AG04450 (cell line): Measurements from ENCODE around the gene CD79A. TPM values are rescaled to one million over a fixed set of nuclear protein-coding genes. Genes with fewer than 3 reads are reported as not detected.

ENCODE experiments used
- CTCF ChIA-PET: fragments of 300-600, 350-600 bp; formaldehyde crosslinking; extraction: SDS; loops from one replicate; lab custom pipeline; 2022; ENCODE audit warnings: antibody characterized with exemption, inconsistent platforms; lab: Charles Lee
- POLR2A ChIA-PET: fragments of 350-600 bp; formaldehyde crosslinking; extraction: SDS; loops from one replicate; lab custom pipeline; 2021; ENCODE audit warnings: antibody characterized with exemption, inconsistent platforms; lab: Yijun Ruan, JAX
- DNase-seq: peaks from one replicate; pipeline ENCODE4 v3.0.0-alpha.2; 2011; ENCODE audit warnings: low read depth, low spot score
- H3K27ac ChIP-seq: one replicate; pipeline ENCODE4 v1.5.1; 2012; ENCODE audit warnings: low read depth, low read length, control low read depth
- H3K27me3 ChIP-seq: one replicate; pipeline ENCODE4 v1.6.0; 2012; ENCODE audit warnings: low read length; ENCODE audit not compliant: control insufficient read depth, insufficient read depth
- H3K4me3 ChIP-seq: 2 replicates; pipeline ENCODE4 v1.5.1; 2011; ENCODE audit warnings: mild to moderate bottlenecking, low read depth, low read length, control low read depth
- H3K9me3 ChIP-seq: 2 replicates; pipeline ENCODE4 v1.5.1; 2012; ENCODE audit warnings: low read length; ENCODE audit not compliant: control insufficient read depth, insufficient read depth
- polyA plus RNA-seq: library from polyadenylated mRNA; depleted of rRNA; stranded (reverse); fragments of >200 nt; gene quantifications from 2 replicates; pipeline ENCODE4 v1.2.3, GENCODE V29; 2011
- TF ChIP-seq, protein P1 (sequence below): IDR thresholded peaks from 2 replicates; pipeline ENCODE4 v1.5.1; 2011; ENCODE audit warnings: low read depth, low read length, control low read depth, inconsistent platforms

Gene CD79A
- polyA plus RNA-seq, 1 experiment, result 0.20 TPM

DNA sequence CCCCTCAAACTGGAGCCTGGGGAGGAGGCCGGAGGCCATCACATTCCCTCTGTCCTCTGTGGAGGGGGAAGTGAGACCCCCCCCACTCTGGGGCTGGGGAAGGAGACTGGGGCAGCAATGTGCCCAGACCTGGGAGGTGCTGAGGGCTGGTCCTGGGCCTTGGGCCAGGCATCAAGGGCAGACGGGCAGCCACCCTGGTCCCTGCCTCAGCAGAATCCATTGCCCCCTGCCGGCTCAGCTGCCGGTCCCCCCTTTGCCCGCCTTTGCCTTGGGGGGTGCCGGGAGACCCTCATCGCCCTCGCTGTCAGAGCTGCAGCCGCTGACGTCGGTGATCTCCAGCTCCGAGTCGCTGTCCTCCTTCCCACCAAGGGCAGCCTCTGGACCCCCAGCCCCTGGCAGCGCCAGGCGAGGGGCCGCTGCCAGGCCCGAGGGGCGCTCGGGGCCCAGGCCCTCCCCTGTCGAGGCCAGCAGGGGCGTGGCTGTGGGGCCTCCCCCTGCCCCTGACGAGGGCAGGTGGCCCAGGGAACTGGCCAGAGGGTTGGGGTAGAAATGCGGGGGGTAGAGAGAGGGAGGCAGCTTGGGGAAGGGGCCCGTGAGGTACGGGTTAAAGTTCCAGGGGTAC lies 31.0 kb downstream of the CD79A start:
- DNase-seq, result no peak
- Histone ChIP-seq H3K27ac (no peak overlapping the region), H3K27me3 (peaks cover 22% of the 10 kb centered on the region), H3K4me3 (no peak overlapping the region), H3K9me3 (no peaks in the 10 kb centered on the region)
- TF ChIP-seq, protein P1, sequence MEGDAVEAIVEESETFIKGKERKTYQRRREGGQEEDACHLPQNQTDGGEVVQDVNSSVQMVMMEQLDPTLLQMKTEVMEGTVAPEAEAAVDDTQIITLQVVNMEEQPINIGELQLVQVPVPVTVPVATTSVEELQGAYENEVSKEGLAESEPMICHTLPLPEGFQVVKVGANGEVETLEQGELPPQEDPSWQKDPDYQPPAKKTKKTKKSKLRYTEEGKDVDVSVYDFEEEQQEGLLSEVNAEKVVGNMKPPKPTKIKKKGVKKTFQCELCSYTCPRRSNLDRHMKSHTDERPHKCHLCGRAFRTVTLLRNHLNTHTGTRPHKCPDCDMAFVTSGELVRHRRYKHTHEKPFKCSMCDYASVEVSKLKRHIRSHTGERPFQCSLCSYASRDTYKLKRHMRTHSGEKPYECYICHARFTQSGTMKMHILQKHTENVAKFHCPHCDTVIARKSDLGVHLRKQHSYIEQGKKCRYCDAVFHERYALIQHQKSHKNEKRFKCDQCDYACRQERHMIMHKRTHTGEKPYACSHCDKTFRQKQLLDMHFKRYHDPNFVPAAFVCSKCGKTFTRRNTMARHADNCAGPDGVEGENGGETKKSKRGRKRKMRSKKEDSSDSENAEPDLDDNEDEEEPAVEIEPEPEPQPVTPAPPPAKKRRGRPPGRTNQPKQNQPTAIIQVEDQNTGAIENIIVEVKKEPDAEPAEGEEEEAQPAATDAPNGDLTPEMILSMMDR, result no peak
- POLR2A ChIA-PET, result no interaction called here
- CTCF ChIA-PET, result interaction anchor here (0.8 kb wide), 1 partner anchor 22 kb away, joined by 6 read pairs; no protein-coding TSS in a partner anchor

DNA sequence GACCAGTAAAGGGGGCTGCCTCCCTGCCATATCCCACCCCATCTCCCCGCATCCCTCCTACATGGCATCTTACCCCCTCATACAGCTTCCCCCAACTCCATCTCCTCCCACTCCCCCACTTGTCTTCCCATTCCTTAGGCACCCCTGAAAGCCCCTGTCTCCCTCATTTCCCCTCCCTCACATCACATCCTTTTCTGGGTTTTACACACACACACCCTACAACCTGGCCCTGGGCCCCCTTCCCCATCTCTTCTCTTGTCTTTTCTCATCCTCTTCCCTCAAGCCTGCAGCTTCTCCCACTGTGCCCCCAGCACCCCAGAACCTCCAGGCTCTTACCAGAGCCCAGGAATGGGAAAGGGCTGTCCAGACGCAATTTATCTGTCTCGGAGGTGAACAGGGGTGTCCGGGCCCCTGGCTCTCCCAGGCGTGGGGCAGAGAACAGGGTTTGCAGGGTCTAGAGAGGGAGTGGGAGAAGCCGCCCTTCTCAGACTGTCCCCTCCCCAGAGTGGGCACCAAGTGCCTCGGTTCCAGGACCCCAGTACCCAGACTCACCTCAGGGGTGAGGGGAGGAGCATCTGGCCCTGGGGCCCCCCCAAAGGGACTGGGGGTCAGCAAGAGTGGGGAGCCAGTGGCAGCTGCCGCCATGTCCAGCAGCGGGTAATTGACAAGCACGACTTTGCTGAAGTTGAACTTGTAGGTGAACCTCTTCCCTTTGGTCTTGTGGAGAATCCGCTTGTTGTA lies 31.8 kb downstream of the CD79A start:
- no peaks in the 10 kb centered on the region for H3K9me3 ChIP-seq
- no peak overlapping the region for H3K4me3 ChIP-seq
- H3K27ac ChIP-seq, result no peak overlapping the region
- ChIA-PET CTCF (interaction anchor here (0.8 kb wide), 1 partner anchor 23 kb away, joined by 6 read pairs; no protein-coding TSS in a partner anchor), POLR2A (interaction anchor here (1.1 kb wide), 1 partner anchor 10 kb away, joined by 3 read pairs; no protein-coding TSS in a partner anchor)
- DNase-seq, result no peak
- TF ChIP-seq, protein P1, result no peak
- peaks cover 29% of the 10 kb centered on the region for H3K27me3 ChIP-seq

DNA sequence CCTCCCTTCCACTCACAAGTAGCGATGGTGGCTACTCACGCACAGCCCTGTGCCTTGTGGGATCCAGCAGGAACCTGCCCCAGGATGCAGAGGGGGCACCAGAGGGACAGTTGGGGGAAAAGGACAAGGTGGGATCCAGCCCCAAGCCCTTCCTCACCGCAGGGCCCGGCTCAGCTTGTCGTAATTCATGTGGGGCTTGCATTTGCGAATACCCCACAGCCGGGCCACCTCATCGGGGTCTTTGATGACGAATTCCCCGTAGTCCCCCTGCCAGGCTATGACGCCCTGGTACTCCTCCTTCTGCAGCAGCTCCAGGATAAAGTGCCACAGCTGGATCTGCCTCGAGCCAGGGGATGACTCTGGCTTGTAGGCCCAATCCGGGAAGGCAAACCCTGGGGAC lies 32.6 kb downstream of the CD79A start:
- ChIA-PET POLR2A (interaction anchor here (0.5 to 1.1 kb wide), 2 partner anchors 9 to 45 kb away, joined by 3 read pairs; no protein-coding TSS in a partner anchor), CTCF (no interaction called here)
- no peak for DNase-seq

DNA sequence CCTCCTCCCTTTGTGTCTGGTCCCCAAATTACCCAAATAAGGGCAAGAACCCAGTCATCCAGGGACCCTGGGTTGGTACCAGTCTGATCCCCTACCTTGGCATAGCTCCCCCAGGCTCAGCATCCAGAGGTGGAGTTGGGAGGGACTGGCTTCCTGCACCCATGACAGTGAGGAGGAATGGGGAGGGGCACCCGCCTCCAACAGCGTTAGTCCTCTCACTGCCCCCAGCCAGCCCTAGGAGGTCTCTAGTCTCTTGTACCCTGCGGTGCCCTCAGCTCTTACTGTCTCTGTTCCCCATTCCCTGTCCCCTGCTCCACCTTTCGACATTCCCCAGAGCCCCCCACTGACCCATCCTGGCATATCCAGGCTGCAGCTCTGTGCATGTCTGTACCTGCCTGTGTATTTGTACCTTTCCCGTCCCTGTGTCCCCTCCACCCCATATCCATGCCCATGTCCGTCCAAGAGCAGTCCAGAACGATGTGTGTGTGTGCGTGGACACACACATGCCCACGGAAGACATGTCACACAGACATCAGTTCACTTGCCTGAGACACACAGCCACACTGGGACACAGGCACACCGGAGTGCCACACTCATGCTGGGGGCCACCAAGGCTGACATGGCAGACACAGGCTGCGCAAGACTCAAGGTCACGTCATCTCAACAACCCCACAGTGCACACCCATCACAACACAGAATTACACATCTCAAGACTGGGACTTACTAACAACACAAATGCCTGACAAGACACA lies 33.3 kb downstream of the CD79A start:
- H3K4me3 ChIP-seq, result no peak overlapping the region
- POLR2A ChIA-PET, result interaction anchor here (0.5 kb wide), 1 partner anchor 45 kb away, joined by 3 read pairs; no protein-coding TSS in a partner anchor
- DNase-seq, result no peak
- no peaks in the 10 kb centered on the region for H3K9me3 ChIP-seq
- CTCF ChIA-PET, result no interaction called here
- H3K27me3 ChIP-seq, result peaks cover 41% of the 10 kb centered on the region
- no peak overlapping the region for H3K27ac ChIP-seq
- TF ChIP-seq, protein P1, result no peak

More for the DNA sequence above, 32.6 kb downstream of the CD79A start:
- H3K4me3 ChIP-seq, result no peak overlapping the region
- TF ChIP-seq, protein P1, result no peak
- H3K27me3 ChIP-seq, result peaks cover 35% of the 10 kb centered on the region
- H3K27ac ChIP-seq, result no peak overlapping the region
- H3K9me3 ChIP-seq, result no peaks in the 10 kb centered on the region
